SJCRH30 (cell line): ENCODE measurements around the gene PRELID1. TPM values are rescaled to one million over a fixed set of nuclear protein-coding genes. Genes with fewer than 3 reads are reported as not detected.

Experiments
- DNase-seq, 2 experiments: peaks; one replicate each; pipeline ENCODE4 v3.0.0-alpha.2; 2015 to 2020
- H3K27ac ChIP-seq: fragments of 250-450 bp; sonication (Bioruptor Pico); 2 replicates; pipeline ENCODE4 v1.5.1; 2020; ENCODE audit warnings: mild to moderate bottlenecking, moderate library complexity
- H3K27me3 ChIP-seq: fragments of 250-450 bp; sonication (Bioruptor Pico); 2 replicates; pipeline ENCODE4 v1.5.1; 2020; ENCODE audit warnings: mild to moderate bottlenecking, moderate library complexity
- H3K36me3 ChIP-seq: fragments of 250-450 bp; sonication (Bioruptor Pico); 2 replicates; pipeline ENCODE4 v1.5.1; 2020; ENCODE audit warnings: mild to moderate bottlenecking, moderate library complexity
- H3K4me1 ChIP-seq: fragments of 250-450 bp; sonication (Bioruptor Pico); 2 replicates; pipeline ENCODE4 v1.5.1; 2020; ENCODE audit warnings: mild to moderate bottlenecking, moderate library complexity
- H3K4me3 ChIP-seq: fragments of 250-450 bp; sonication (Bioruptor Pico); 2 replicates; pipeline ENCODE4 v1.5.1; 2020; ENCODE audit warnings: mild to moderate bottlenecking, moderate library complexity
- H3K9me3 ChIP-seq: fragments of 250-450 bp; sonication (Bioruptor Pico); replicated peaks from 2 replicates; pipeline ENCODE4 v1.5.1; 2020; ENCODE audit warnings: mild to moderate bottlenecking, moderate library complexity
- total RNA-seq: library from RNA; depleted of rRNA; stranded (reverse); fragments of >200 nt; shearing (Covaris generic); gene quantifications from 2 replicates; pipeline ENCODE4 v1.2.3, GENCODE V29; 2014

The PRELID1 gene
- total RNA-seq, 1 experiment from 2014 or later: 226 TPM

DNA sequence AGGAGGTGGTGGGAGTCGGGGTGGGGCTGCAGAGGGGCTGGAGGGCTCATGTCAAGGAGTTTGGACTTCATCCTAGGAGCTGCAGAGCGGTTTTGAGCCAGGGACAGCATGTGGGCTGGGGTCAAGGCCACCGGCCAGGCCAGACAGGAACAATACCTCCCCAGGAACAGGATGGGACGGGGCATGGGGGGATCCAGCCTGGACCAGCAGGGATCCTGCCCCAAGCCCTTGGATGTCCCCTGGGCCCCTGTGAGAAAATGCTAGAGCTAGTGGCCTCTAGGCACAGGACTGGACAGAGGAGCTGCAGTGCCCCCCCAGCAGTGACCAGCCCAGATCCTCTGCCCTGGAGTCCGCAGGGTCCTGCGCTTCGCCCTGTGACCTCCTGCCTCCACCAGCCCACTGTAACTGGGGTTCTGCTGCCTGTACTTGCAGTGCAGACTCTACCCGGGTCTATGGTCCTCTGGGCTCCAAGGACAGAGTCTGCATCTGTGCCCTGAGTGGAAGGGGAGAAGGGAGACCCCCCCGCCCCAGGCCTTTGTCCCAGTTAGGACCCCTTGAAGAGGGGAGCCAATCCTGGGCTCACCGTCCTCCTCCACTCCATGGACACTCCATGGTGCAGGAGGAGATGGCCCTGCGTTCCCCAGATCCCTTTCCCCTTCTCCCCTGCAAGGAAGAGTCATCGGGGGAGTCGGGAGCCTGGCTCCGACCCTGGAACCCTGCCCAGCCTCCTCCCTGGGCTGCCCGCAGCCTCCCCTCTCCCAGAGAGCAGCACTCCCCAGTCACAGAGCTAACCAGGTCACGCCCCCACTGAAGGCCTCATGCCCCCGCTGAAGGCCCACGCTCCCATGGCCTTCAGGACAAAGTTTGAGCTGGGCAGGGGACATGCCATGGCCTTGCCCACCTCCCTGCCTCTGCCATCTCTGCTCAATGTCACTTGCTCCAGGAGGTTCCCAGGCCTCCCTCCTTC lies 11.1 kb downstream of the PRELID1 start:
- Histone ChIP-seq H3K27me3 (no peaks in the 10 kb centered on the region), H3K4me1 (peaks cover 11% of the 10 kb centered on the region), H3K4me3 (no peak overlapping the region)

DNA sequence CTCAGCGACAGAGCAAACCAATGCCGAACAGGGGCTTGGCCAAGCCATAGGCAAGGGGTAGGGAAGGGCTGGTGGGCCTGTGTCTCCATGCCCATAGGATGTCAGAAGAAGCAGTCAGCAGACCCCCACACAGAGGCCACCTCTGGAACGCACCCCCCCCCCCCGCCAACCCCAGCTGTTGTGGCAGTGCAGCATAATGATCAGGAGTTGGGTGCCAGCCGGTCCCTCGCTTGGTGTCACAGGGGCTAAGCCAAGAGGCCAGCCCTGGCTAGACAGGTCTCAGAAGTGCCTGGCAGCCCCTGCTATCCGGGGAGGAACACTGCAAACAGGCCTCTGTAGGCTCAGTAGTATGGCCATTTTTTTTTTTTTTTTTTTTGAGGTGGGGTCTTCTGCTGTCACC lies 11.8 kb downstream of the PRELID1 start:
- Histone ChIP-seq H3K27me3 (no peaks in the 10 kb centered on the region), H3K36me3 (no peaks in the 10 kb centered on the region), H3K4me3 (no peak overlapping the region), H3K9me3 (no peaks in the 10 kb centered on the region), H3K27ac (no peak overlapping the region), H3K4me1 (peaks cover 4% of the 10 kb centered on the region)
- DNase-seq: no peak

More for the DNA sequence above, 11.1 kb downstream of the PRELID1 start:
- Histone ChIP-seq H3K36me3 (peaks cover 6% of the 10 kb centered on the region; the same call in 1 of the 2 replicates), H3K9me3 (no peaks in the 10 kb centered on the region), H3K27ac (no peak overlapping the region)
- DNase-seq: no peak

- no peaks in the 10 kb centered on the region for H3K36me3 ChIP-seq
- H3K4me1 ChIP-seq: no peaks in the 10 kb centered on the region
- H3K27ac ChIP-seq: no peak overlapping the region
- no peak for DNase-seq
- no peaks in the 10 kb centered on the region for H3K27me3 ChIP-seq
- H3K4me3 ChIP-seq: no peak overlapping the region
- H3K9me3 ChIP-seq: no peaks in the 10 kb centered on the region
These were observed 12.4 kb downstream of the PRELID1 start for GRCh38 chr5:177316005-177316404.

DNA sequence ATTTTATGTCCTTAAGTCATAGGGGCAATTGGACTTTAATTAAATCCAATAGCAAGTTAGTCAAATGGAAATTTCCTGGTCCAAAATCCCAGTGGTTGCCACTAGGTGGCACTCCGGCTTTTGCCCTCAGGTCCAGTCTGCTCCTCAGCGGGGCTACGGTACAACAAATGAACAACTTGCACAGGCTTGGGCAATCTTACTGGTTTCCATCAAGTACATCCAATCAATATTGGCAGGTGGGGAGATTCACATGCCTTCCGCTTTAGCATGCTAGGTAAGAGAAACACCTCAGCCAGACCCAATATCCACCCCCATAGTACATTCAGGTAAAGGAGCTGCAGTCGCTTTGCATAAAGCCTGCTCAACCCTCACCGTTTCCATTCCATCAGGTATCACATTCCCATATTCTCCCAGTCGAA lies 14.4 kb downstream of the PRELID1 start:
- no peaks in the 10 kb centered on the region for H3K36me3 ChIP-seq
- no peaks in the 10 kb centered on the region for H3K4me1 ChIP-seq
- peak; percentile 69 to 81 for DNase-seq
- no peaks in the 10 kb centered on the region for H3K9me3 ChIP-seq
- H3K27me3 ChIP-seq: no peaks in the 10 kb centered on the region
- H3K27ac ChIP-seq: no peak overlapping the region
- H3K4me3 ChIP-seq: no peak overlapping the region

GRCh38 chr5:177319913-177320588 lies 16.5 kb downstream of the PRELID1 start:
- Histone ChIP-seq H3K4me3 (no peak overlapping the region), H3K27me3 (no peaks in the 10 kb centered on the region), H3K27ac (no peak overlapping the region), H3K9me3 (no peaks in the 10 kb centered on the region), H3K4me1 (no peaks in the 10 kb centered on the region), H3K36me3 (no peaks in the 10 kb centered on the region)
- DNase-seq: no peak

GRCh38 chr5:177320879-177321278 lies 17.3 kb downstream of the PRELID1 start:
- no peaks in the 10 kb centered on the region for H3K27me3 ChIP-seq
- no peak overlapping the region for H3K27ac ChIP-seq
- H3K4me3 ChIP-seq: no peak overlapping the region

GRCh38 chr5:177325868-177326381 lies 22.3 kb downstream of the PRELID1 start:
- Histone ChIP-seq H3K9me3 (no peaks in the 10 kb centered on the region), H3K4me1 (0 out of 2 replicates have a peak, but pooled peaks cover 5% of the 10 kb centered on the region), H3K36me3 (0 out of 2 replicates have a peak, but pooled peaks cover 2% of the 10 kb centered on the region), H3K27me3 (no peaks in the 10 kb centered on the region), H3K27ac (no peak overlapping the region), H3K4me3 (no peak overlapping the region)
- no peak for DNase-seq

More at GRCh38 chr5:177320879-177321278, 17.3 kb downstream of the PRELID1 start:
- Histone ChIP-seq H3K4me1 (0 out of 2 replicates have a peak, but pooled peaks cover 2% of the 10 kb centered on the region), H3K9me3 (no peaks in the 10 kb centered on the region), H3K36me3 (no peaks in the 10 kb centered on the region)
- no peak for DNase-seq

DNA sequence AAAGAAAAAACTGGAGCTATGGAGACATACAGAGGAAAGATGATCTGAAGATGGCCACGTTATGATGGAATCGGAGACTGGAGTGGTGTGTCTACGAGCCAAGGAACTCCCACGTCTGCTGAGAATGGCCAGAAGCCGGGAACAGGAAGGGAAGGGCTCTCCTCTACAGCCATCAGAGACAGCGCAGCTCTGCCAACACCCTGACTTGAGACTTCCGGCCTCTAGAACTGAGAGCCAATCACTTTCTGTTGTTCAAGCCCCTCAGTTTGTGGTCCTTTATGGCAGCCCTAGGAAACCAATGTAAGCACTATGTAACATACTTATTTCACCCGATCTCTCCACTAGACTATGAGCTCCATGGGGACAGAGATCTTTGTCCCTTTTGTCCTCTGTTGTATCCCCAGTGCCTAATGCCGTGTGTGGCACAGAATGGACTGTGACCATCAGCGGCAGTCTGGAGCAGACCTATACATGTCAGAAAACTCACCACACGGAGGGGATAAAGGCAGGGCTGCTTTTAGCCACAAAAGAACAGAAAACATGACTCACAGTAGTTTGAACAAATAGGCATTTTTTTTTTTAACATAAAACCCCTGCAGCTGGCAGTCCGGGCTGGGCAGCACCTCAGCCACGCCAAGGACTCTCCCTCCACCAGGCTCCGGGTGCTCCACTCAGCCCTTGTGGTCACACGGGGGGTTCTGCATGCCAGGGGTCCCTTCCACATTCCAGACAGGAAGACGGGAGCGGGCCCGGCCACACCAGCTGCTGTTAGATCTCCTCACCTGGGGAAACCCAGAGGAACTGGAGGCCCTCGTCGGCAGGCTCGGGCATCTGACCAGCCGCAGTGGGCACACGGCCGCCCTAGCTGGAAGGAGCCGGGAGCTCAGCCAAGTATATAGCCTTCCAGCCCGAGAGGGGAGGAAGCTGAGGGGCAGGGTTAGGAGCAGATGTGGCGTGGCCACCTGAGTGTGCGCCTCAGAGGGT lies 24.2 kb downstream of the PRELID1 start:
- no peak overlapping the region for H3K4me3 ChIP-seq
- H3K27ac ChIP-seq: no peak overlapping the region
- 0 out of 2 replicates have a peak, but pooled peaks cover 2% of the 10 kb centered on the region for H3K36me3 ChIP-seq
- H3K4me1 ChIP-seq: 0 out of 2 replicates have a peak, but pooled peaks cover 5% of the 10 kb centered on the region
- no peaks in the 10 kb centered on the region for H3K9me3 ChIP-seq
- no peak for DNase-seq
- no peaks in the 10 kb centered on the region for H3K27me3 ChIP-seq

- H3K36me3 ChIP-seq: peaks cover 5% of the 10 kb centered on the region
- no peak for DNase-seq
- no peaks in the 10 kb centered on the region for H3K27me3 ChIP-seq
- no peak overlapping the region for H3K27ac ChIP-seq
- H3K4me3 ChIP-seq: no peak overlapping the region
- 0 out of 2 replicates have a peak, but pooled peaks cover 5% of the 10 kb centered on the region for H3K4me1 ChIP-seq
- H3K9me3 ChIP-seq: no peaks in the 10 kb centered on the region
These were observed 25.1 kb downstream of the PRELID1 start for GRCh38 chr5:177328545-177329231.

- DNase-seq: no peak
- Histone ChIP-seq H3K27me3 (no peaks in the 10 kb centered on the region), H3K9me3 (no peaks in the 10 kb centered on the region), H3K4me3 (no peak overlapping the region), H3K27ac (no peak overlapping the region), H3K36me3 (peaks cover 13% of the 10 kb centered on the region), H3K4me1 (0 out of 2 replicates have a peak, but pooled peaks cover 5% of the 10 kb centered on the region)
These were observed 26.3 kb downstream of the PRELID1 start for GRCh38 chr5:177329883-177330282.

- Histone ChIP-seq H3K27me3 (no peaks in the 10 kb centered on the region), H3K4me1 (0 out of 2 replicates have a peak, but pooled peaks cover under 1% of the 10 kb centered on the region), H3K36me3 (peaks cover 13% of the 10 kb centered on the region), H3K4me3 (no peak overlapping the region), H3K27ac (no peak overlapping the region), H3K9me3 (no peaks in the 10 kb centered on the region)
- DNase-seq: no peak
These were observed 27.6 kb downstream of the PRELID1 start for GRCh38 chr5:177330991-177331842.

GRCh38 chr5:177332031-177332895 lies 28.7 kb downstream of the PRELID1 start:
- peaks cover 18% of the 10 kb centered on the region for H3K36me3 ChIP-seq
- no peak for DNase-seq
- no peaks in the 10 kb centered on the region for H3K9me3 ChIP-seq
- H3K27me3 ChIP-seq: no peaks in the 10 kb centered on the region
- no peak overlapping the region for H3K27ac ChIP-seq
- no peak overlapping the region for H3K4me3 ChIP-seq
- no peaks in the 10 kb centered on the region for H3K4me1 ChIP-seq
